ENCODE data around the gene PSG5. TPM values are rescaled to one million over a fixed set of nuclear protein-coding genes. Genes with fewer than 3 reads are reported as not detected.
"Not testable (repeated sequence)": the region's sequence is repeated elsewhere in the genome, so short reads cannot be mapped to it uniquely, and the experiment has no call there.

PSG5 gene
- total and polyA plus RNA-seq, 9 donors, result not detected

GRCh38 chr19:43192381-43193155, 6.2 kb upstream of the PSG5 start:
- intact Hi-C loops (cut with DNase I); H3K36me3 ChIP-seq; H3K9me3 ChIP-seq; H3K27ac ChIP-seq; H3K4me3 ChIP-seq; H3K27me3 ChIP-seq; DNase-seq; H3K4me1 ChIP-seq (ENCODE audit: insufficient read depth): not testable (repeated sequence)
- 45 to 59% (median 54%) methylated on average over 4 of the region's 4 CpGs for WGBS, 3 donors

GRCh38 chr19:43188092-43188491, 1.8 kb upstream of the PSG5 start:
- H3K9me3 ChIP-seq; H3K4me3 ChIP-seq; DNase-seq; H3K36me3 ChIP-seq; H3K27me3 ChIP-seq; H3K27ac ChIP-seq; intact Hi-C loops (cut with DNase I); H3K4me1 ChIP-seq (ENCODE audit: insufficient read depth): not testable (repeated sequence)
- 57 to 62% (median 61%) methylated on average over 9 of the region's 9 CpGs for WGBS, 3 donors

GRCh38 chr19:43181869-43182771, 4.2 kb downstream of the PSG5 start:
- WGBS, 3 donors, result 31 to 48% (median 47%) methylated on average over 3 to 4 of the region's 4 CpGs
- DNase-seq; H3K4me3 ChIP-seq; H3K27ac ChIP-seq; H3K4me1 ChIP-seq (ENCODE audit: insufficient read depth); H3K36me3 ChIP-seq; intact Hi-C loops (cut with DNase I); H3K9me3 ChIP-seq; H3K27me3 ChIP-seq: not testable (repeated sequence)

- WGBS, 3 donors, result 7 to 15% (median 10%) methylated on average over 1 of the region's 1 CpG
- H3K27me3 ChIP-seq; H3K9me3 ChIP-seq; H3K36me3 ChIP-seq; H3K4me3 ChIP-seq; H3K4me1 ChIP-seq (ENCODE audit: insufficient read depth); DNase-seq; intact Hi-C loops (cut with DNase I); H3K27ac ChIP-seq: not testable (repeated sequence)
Measured at GRCh38 chr19:43179569-43180147, 6.7 kb downstream of the PSG5 start.

GRCh38 chr19:43178577-43178976, 7.8 kb downstream of the PSG5 start:
- DNase-seq; H3K36me3 ChIP-seq; H3K4me1 ChIP-seq (ENCODE audit: insufficient read depth); H3K4me3 ChIP-seq; H3K9me3 ChIP-seq; H3K27me3 ChIP-seq; intact Hi-C loops (cut with DNase I); H3K27ac ChIP-seq: not testable (repeated sequence)
- WGBS, 3 donors, result 78 to 100% (median 95%) methylated on average over 2 to 3 of the region's 3 CpGs

GRCh38 chr19:43165906-43166305, 20.4 kb downstream of the PSG5 start:
- H3K4me1 ChIP-seq (ENCODE audit: insufficient read depth); intact Hi-C loops (cut with DNase I); H3K4me3 ChIP-seq; H3K27me3 ChIP-seq; H3K9me3 ChIP-seq; H3K27ac ChIP-seq; DNase-seq; H3K36me3 ChIP-seq: not testable (repeated sequence)
- 58 to 72% (median 61%) methylated on average over 3 of the region's 3 CpGs for whole genome bisulfite sequencing, 3 donors

GRCh38 chr19:43163135-43163534, 23.2 kb downstream of the PSG5 start:
- H3K27me3 ChIP-seq; H3K36me3 ChIP-seq; H3K27ac ChIP-seq; H3K4me3 ChIP-seq; H3K4me1 ChIP-seq (ENCODE audit: insufficient read depth); H3K9me3 ChIP-seq; intact Hi-C loops (cut with DNase I); DNase-seq: not testable (repeated sequence)
- WGBS, 3 donors, result 68 to 80% (median 73%) methylated on average over 3 of the region's 3 CpGs

GRCh38 chr19:43162261-43162660, 24.1 kb downstream of the PSG5 start:
- H3K36me3 ChIP-seq; DNase-seq; H3K9me3 ChIP-seq; intact Hi-C loops (cut with DNase I); H3K4me3 ChIP-seq; H3K4me1 ChIP-seq (ENCODE audit: insufficient read depth); H3K27ac ChIP-seq; H3K27me3 ChIP-seq: not testable (repeated sequence)
- WGBS, 3 donors, result 41 to 59% (median 53%) methylated on average over 2 of the region's 2 CpGs

Data from ovary (tissue), 9 donors.